Activated CD8-positive, alpha-beta memory T cell treated with anti-CD3 and anti-CD28 coated beads for 24 hours (primary cell): ENCODE data around the gene QRFPR.
"Not testable (repeated sequence)": the region's sequence is repeated elsewhere in the genome, so short reads cannot be mapped to it uniquely, and the experiment has no call there.

Experiments
- DNase-seq: peaks from one replicate; pipeline ENCODE4 v3.0.0-alpha.2; 2020

Gene QRFPR

GRCh38 chr4:121339307-121339706 lies 41.5 kb downstream of the QRFPR start:
- no peak for DNase-seq

- DNase-seq = no peak
These were observed 42.3 kb downstream of the QRFPR start for GRCh38 chr4:121338518-121338917.

- DNase-seq = no peak
These were observed 44.1 kb downstream of the QRFPR start for GRCh38 chr4:121336706-121337105.

GRCh38 chr4:121330180-121330665 lies 50.6 kb downstream of the QRFPR start:
- DNase-seq = no peak

- no peak for DNase-seq
These were observed 54.2 kb downstream of the QRFPR start for GRCh38 chr4:121326597-121326996.

GRCh38 chr4:121324331-121324730 lies 56.5 kb downstream of the QRFPR start:
- DNase-seq = no peak

GRCh38 chr4:121321466-121321865 lies 59.4 kb downstream of the QRFPR start:
- no peak for DNase-seq

- no peak for DNase-seq
These were observed 64.7 kb downstream of the QRFPR start for GRCh38 chr4:121316091-121316490.

- DNase-seq = not testable (repeated sequence)
These were observed 67.4 kb downstream of the QRFPR start for GRCh38 chr4:121313430-121313829.

GRCh38 chr4:121308828-121309227 lies 72.0 kb downstream of the QRFPR start:
- no peak for DNase-seq

- DNase-seq = no peak
These were observed 72.5 kb downstream of the QRFPR start for GRCh38 chr4:121308328-121308663.

GRCh38 chr4:121307445-121308327 lies 73.1 kb downstream of the QRFPR start:
- DNase-seq = no peak

GRCh38 chr4:121306931-121307330 lies 73.9 kb downstream of the QRFPR start:
- DNase-seq = no peak

- no peak for DNase-seq
These were observed 75.9 kb downstream of the QRFPR start for GRCh38 chr4:121304893-121305292.

GRCh38 chr4:121299367-121299766 lies 81.5 kb downstream of the QRFPR start:
- no peak for DNase-seq

- no peak for DNase-seq
These were observed 97.5 kb downstream of the QRFPR start for GRCh38 chr4:121283319-121283718.

- no peak for DNase-seq
These were observed 100.4 kb downstream of the QRFPR start for GRCh38 chr4:121280425-121280824.

GRCh38 chr4:121278811-121279368 lies 101.9 kb downstream of the QRFPR start:
- no peak for DNase-seq
